ENCODE data around the gene IFNB1.

- TF ChIP-seq CTCF (IDR thresholded peaks at IDR 0.05) (no peak), EZH2phosphoT487 (IDR thresholded peaks at IDR 0.05) (no peak), EZH2 (IDR thresholded peaks at IDR 0.05) (no peak)
Observed at GRCh38 chr9:21096901-21097255, 19.1 kb upstream of the IFNB1 start.

Data from neural progenitor cell (in vitro differentiated cells).